Endothelial cell (in vitro differentiated cells): ENCODE results near the gene PDZD8. TPM values are rescaled to one million over a fixed set of nuclear protein-coding genes. Genes with fewer than 3 reads are reported as not detected.

ENCODE experiments used
- DNase-seq: peaks from one replicate; pipeline ENCODE4 v3.0.0; 2021; ENCODE audit warnings: low spot score
- H3K27ac Mint-ChIP-seq: one replicate; pipeline ENCODE4 v1.8.0; 2021; ENCODE audit warnings: mixed read lengths, inconsistent platforms; ENCODE audit not compliant: unreplicated experiment
- H3K27me3 Mint-ChIP-seq: one replicate; pipeline ENCODE4 v1.8.0; 2021; ENCODE audit warnings: mild to moderate bottlenecking, moderate library complexity, mixed read lengths, inconsistent platforms; ENCODE audit not compliant: unreplicated experiment
- H3K36me3 Mint-ChIP-seq: one replicate; pipeline ENCODE4 v1.8.0; 2021; ENCODE audit warnings: mild to moderate bottlenecking, low read depth, mixed read lengths, inconsistent platforms; ENCODE audit not compliant: unreplicated experiment
- H3K4me1 Mint-ChIP-seq: one replicate; pipeline ENCODE4 v1.8.0; 2021; ENCODE audit warnings: mild to moderate bottlenecking, mixed read lengths, inconsistent platforms; ENCODE audit not compliant: unreplicated experiment
- H3K4me3 Mint-ChIP-seq: one replicate; pipeline ENCODE4 v1.8.0; 2021; ENCODE audit warnings: mild to moderate bottlenecking, mixed read lengths, inconsistent platforms; ENCODE audit not compliant: unreplicated experiment
- H3K9me3 Mint-ChIP-seq: one replicate; pipeline ENCODE4 v1.8.0; 2021; ENCODE audit warnings: mixed read lengths, inconsistent platforms; ENCODE audit not compliant: unreplicated experiment
- total RNA-seq: library from RNA; stranded (reverse); fragmentation: NEBNext Ultra II Directional; extraction: Animal tissue kit (Norgen Biotek cat#: 25700); gene quantifications from one replicate; pipeline ENCODE4 v1.2.1, GENCODE V29; 2021; ENCODE audit not compliant: unreplicated experiment
- TF ChIP-seq, protein P1 (sequence below): fragments of 200-600 bp; sonication (generic); IDR thresholded peaks from one replicate; pipeline ENCODE4 v1.5.0; 2021; ENCODE audit warnings: antibody characterized with exemption; ENCODE audit not compliant: unreplicated experiment

Gene PDZD8
- total RNA-seq, 1 donor from 2014 or later, result 25.6 TPM

DNA sequence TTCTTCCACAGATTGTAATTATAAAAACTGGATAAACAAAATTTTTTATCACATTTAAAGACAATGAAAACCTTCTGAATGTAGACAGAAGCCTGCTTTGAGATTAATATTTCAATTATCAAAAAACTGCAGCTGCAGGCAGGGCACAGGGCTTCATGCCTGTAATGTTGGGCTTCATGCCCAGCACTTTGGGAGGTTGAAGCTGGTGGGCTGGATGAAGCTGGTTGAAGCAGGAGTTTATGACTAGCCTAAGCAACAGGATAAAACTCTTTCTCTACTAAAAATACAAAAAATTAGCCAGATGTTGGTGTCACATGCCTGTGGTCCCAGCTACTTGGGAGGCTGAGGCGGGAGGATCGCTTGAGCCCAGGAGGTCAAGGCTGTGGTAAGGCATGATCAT, 41.2 kb downstream of the PDZD8 start:
- Mint-ChIP-seq H3K36me3 (peaks cover 5% of the 10 kb centered on the region), H3K4me3 (no peak overlapping the region), H3K27me3 (no peaks in the 10 kb centered on the region), H3K27ac (no peak overlapping the region), H3K9me3 (no peaks in the 10 kb centered on the region), H3K4me1 (peaks cover 3% of the 10 kb centered on the region)
- TF ChIP-seq, protein P1, sequence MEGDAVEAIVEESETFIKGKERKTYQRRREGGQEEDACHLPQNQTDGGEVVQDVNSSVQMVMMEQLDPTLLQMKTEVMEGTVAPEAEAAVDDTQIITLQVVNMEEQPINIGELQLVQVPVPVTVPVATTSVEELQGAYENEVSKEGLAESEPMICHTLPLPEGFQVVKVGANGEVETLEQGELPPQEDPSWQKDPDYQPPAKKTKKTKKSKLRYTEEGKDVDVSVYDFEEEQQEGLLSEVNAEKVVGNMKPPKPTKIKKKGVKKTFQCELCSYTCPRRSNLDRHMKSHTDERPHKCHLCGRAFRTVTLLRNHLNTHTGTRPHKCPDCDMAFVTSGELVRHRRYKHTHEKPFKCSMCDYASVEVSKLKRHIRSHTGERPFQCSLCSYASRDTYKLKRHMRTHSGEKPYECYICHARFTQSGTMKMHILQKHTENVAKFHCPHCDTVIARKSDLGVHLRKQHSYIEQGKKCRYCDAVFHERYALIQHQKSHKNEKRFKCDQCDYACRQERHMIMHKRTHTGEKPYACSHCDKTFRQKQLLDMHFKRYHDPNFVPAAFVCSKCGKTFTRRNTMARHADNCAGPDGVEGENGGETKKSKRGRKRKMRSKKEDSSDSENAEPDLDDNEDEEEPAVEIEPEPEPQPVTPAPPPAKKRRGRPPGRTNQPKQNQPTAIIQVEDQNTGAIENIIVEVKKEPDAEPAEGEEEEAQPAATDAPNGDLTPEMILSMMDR, result no peak
- DNase-seq, result no peak

DNA sequence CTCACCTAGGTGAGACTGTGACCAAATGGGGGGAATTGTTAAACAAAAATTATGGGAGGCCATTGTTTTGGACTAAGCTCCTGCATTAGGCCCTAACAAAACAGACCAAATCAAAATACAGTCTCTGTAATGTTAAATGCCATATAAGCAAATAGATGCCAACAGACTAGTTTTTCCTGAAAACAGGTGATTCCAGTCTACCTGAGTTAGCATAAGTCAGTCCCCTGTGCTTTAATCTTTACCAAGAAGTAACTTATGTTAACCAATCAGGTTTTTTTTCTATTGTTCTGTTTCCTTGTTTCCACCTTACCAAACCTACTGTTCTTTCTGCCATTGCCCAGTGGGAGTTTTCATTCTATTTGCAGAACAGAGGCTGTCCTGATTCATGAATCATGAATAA, 48.0 kb downstream of the PDZD8 start:
- no peak for DNase-seq
- no peak overlapping the region for H3K27ac Mint-ChIP-seq
- H3K36me3 Mint-ChIP-seq, result peaks cover 16% of the 10 kb centered on the region
- peaks cover 2% of the 10 kb centered on the region for H3K27me3 Mint-ChIP-seq
- no peaks in the 10 kb centered on the region for H3K9me3 Mint-ChIP-seq
- H3K4me3 Mint-ChIP-seq, result no peak overlapping the region
- TF ChIP-seq, protein P1, result no peak
- peaks cover 7% of the 10 kb centered on the region for H3K4me1 Mint-ChIP-seq

DNA sequence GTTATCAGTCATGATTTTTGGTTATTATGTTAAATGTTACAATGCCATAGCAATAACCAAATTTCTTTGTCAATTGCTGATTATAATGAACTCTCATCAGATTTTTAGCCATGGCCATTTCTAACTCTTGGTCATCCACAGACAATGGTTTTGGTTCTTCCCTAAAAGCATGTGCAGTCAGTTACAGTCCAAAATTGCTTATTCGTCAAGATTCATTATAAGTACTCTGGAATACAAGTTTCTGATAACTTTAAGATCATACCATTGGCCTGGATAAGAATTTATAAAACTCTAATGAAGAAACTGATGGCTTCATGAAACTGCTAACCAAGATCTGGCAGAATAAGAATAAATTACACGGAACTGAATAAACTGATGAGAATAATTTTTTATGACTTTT, 50.9 kb downstream of the PDZD8 start:
- H3K4me3 Mint-ChIP-seq, result no peak overlapping the region
- H3K36me3 Mint-ChIP-seq, result peaks cover 11% of the 10 kb centered on the region
- no peak for DNase-seq
- no peak overlapping the region for H3K27ac Mint-ChIP-seq
- H3K9me3 Mint-ChIP-seq, result no peaks in the 10 kb centered on the region
- H3K27me3 Mint-ChIP-seq, result peaks cover 2% of the 10 kb centered on the region
- TF ChIP-seq, protein P1, result no peak
- H3K4me1 Mint-ChIP-seq, result peaks cover 8% of the 10 kb centered on the region

DNA sequence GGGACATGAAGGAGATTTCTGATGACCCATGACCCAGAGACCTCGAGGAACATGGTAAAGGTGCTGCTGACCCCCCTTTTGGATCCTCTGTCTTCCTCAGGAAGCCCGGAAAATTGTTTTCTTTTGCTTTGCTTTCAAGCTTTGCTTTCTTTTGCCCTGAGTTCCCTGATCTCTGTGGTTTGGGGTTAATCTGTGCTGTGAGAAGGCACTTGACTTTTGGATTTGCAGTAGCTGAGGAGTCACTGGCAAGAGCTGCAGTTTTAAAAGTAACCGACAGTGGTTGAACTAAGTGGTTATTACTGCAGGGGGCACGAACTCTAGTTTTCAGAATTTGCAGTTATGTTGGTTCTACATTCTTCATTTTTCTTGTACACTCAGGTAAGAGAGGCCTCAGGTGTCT, 53.0 kb downstream of the PDZD8 start:
- Mint-ChIP-seq H3K9me3 (no peaks in the 10 kb centered on the region), H3K4me3 (no peak overlapping the region), H3K27me3 (peaks cover 2% of the 10 kb centered on the region), H3K4me1 (peaks cover 8% of the 10 kb centered on the region), H3K27ac (no peak overlapping the region), H3K36me3 (peaks cover 11% of the 10 kb centered on the region)
- no peak for DNase-seq
- TF ChIP-seq, protein P1, result no peak

DNA sequence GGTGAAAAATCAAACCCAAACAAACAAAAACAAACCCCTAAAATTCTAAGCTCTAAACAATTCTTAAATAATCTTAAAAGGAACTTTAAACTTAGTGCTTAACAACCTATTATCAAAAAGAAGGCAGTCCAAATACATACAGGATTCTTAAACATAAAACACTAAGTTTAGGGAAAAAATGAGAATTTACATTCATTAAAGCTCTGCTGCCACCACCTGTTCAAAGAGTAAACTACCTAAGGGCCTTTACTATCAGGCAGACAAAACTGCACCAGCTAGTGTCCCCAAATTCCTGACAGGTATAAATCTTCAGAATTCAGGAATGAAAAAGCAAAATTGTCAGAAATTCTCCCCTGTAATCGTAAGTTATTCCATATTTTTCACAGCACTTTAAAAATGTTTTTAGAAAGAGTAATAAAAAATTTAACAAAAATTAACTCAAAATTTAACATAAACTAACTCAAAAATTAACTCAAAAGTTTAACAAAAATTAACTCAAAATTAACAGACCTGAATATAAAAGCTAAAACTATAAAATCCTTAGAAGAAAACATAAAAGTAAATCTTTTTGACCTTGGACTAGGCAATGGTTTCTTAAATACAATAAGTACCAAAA, 55.1 kb downstream of the PDZD8 start:
- Mint-ChIP-seq H3K36me3 (no peaks in the 10 kb centered on the region), H3K4me1 (peaks cover 8% of the 10 kb centered on the region), H3K27ac (no peak overlapping the region), H3K4me3 (no peak overlapping the region), H3K9me3 (no peaks in the 10 kb centered on the region), H3K27me3 (no peaks in the 10 kb centered on the region)
- DNase-seq, result peak; percentile 5
- TF ChIP-seq, protein P1, result peak; percentile 62
